Pulmonary artery endothelial cell (primary cell): ENCODE results near the gene SLC25A47. TPM values are rescaled to one million over a fixed set of nuclear protein-coding genes. Genes with fewer than 3 reads are reported as not detected.

Experiments
- DNase-seq: peaks from one replicate; pipeline ENCODE4 v3.0.0-alpha.2; 2011; ENCODE audit warnings: low read depth, low spot score
- total RNA-seq: library from RNA; depleted of rRNA; stranded (reverse); fragments of >200 nt; gene quantifications from 2 replicates; pipeline ENCODE4 v1.2.3, GENCODE V29; 2014

SLC25A47 gene
- total RNA-seq, 1 donor from 2014 or later = not detected

GRCh38 chr14:100374876-100375265 is 51.7 kb downstream of the SLC25A47 start:
- DNase-seq = no peak

- DNase-seq = peak; percentile 97
Measured at GRCh38 chr14:100375266-100375962, 52.3 kb downstream of the SLC25A47 start.

DNA sequence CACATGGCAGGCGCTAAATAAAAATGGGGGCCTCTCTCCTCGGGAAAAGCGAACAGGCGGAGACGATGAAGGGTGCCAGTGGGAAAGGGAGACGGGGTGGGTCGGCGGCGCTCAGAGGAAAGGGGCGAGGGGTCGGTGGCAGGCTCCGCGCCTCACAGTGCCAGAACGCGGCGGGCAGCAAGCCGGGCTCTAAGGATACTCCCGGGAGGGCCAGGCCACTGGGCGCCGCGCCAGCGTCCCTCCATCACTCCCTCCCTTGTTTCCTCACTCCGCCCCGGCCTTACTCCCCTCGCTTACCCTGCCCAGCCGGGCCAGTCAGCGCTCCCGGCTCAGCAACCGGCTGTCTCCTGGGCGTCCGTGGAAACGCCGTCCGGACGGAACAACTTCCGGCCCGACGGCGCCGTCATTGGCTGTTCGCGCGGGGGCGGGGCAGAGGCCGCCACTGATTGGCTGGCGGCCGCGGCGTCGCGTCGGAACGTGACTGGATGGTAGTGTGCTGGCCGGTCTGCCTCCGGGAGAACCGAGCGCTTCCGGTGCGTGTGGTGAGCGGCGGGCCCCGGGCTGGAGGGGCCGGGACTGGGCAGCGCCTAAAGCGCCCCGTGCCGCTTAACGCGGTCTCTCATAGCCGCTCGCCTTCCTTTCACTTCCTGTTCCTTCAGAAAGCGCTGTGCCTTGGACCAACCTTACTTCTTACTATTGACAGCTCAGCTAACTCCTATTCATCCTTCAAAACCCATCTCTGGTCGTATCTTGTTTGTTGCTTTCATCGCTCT is 53.0 kb downstream of the SLC25A47 start, which contains the start of gene WDR25:
Gene WDR25 (plus strand): TSS at position 523 of the 773 bp plus-strand sequence.
- peak; percentile 89 for DNase-seq

DNA sequence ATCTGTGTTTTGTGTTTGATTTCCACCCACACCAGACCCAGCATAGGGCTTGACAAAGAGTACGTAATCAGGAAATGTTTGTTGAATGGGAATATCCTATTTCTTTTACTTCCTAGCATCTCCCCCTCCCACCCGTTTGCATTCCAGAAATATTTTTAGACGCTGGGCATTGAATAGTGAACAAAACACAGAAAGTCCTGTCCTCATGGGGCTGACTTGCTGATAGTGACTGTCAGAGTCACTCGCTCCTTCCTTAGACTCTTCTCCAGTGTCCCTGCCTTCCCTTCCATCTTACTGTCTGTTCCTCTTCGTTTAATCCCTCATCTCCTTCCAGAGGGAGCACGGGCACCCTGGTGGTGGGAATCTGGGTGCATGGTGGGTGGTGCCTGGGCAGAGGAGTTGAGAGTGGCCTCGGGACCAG is 53.6 kb downstream of the SLC25A47 start:
- peak; percentile 33 for DNase-seq

Other genes starting within 250 kb of the SLC25A47 start
- gene DEGS2, start 163.7 kb upstream of the SLC25A47 start, total RNA-seq = 0.04 and 1.1 TPM in 2 replicates
- 56.3 and 65.0 TPM in 2 replicates for gene YY1, start 84.2 kb upstream of the SLC25A47 start, total RNA-seq
- gene SLC25A29, start 16.9 kb upstream of the SLC25A47 start, total RNA-seq = 36.1 and 52.6 TPM in 2 replicates
- gene WDR25, start 53.1 kb downstream of the SLC25A47 start, total RNA-seq = 20.8 and 21.7 TPM in 2 replicates